ENCODE measurements around the gene NUP214.
A peak's percentile ranks its signal among the peaks of the same experiment; 100 is the strongest.

NUP214 gene

GRCh38 chr9:131198041-131198715, 72.8 kb downstream of the NUP214 start:
- no peaks in the 10 kb centered on the region for H3K79me2 ChIP-seq (ENCODE audit: low read length)
- no peaks in the 10 kb centered on the region for H3K9me3 ChIP-seq (ENCODE audit: insufficient read depth, low read length)
- H3K36me3 ChIP-seq (replicated peaks; ENCODE audit: low read depth, low read length): peaks cover 58% of the 10 kb centered on the region
- H3K27ac ChIP-seq (ENCODE audit: low read length): no peak overlapping the region
- no peak overlapping the region for H3K4me2 ChIP-seq (ENCODE audit: low read length)
- H3K27me3 ChIP-seq (ENCODE audit: low read depth, low read length): no peaks in the 10 kb centered on the region
- H2AFZ ChIP-seq (ENCODE audit: low read depth, low read length): no peak overlapping the region
- H3K4me1 ChIP-seq (ENCODE audit: low read length): peaks cover 2% of the 10 kb centered on the region
- H3K4me3 ChIP-seq (ENCODE audit: low read length): no peak overlapping the region
- H3K9ac ChIP-seq (ENCODE audit: low read length): no peak overlapping the region
- TF ChIP-seq EZH2phosphoT487 (IDR thresholded peaks at IDR 0.05; ENCODE audit: low read depth) (no peak), CTCF (IDR thresholded peaks at IDR 0.05; ENCODE audit: low read depth, low read length) (no peak)
- H4K20me1 ChIP-seq (ENCODE audit: insufficient read depth, low read length): no peaks in the 10 kb centered on the region

DNA sequence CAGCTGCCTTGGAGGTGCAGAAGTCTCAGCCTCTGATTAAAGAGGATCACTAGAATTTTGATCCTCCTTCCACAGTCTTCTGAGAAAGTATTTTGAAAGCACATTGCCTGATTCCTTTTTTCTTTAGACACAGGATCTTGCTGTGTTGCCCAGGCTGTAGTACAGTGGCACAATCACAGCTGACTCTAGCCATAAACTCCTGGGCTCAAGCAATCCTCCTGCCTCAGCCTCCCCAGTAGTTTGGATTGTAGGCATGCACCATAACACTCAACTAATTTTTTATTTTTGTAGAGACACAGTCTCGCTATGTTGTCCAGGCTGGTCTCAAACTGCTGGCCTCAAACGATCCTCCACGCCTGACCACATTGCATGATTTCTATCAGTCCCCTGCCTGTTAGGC, 76.5 kb downstream of the NUP214 start:
- Histone ChIP-seq H4K20me1 (ENCODE audit: insufficient read depth, low read length) (no peaks in the 10 kb centered on the region), H3K4me2 (ENCODE audit: low read length) (no peak overlapping the region), H3K9me3 (ENCODE audit: insufficient read depth, low read length) (no peaks in the 10 kb centered on the region), H3K79me2 (ENCODE audit: low read length) (no peaks in the 10 kb centered on the region), H3K4me1 (ENCODE audit: low read length) (peaks cover 12% of the 10 kb centered on the region), H3K27me3 (ENCODE audit: low read depth, low read length) (no peaks in the 10 kb centered on the region), H3K4me3 (ENCODE audit: low read length) (no peak overlapping the region), H3K9ac (ENCODE audit: low read length) (no peak overlapping the region), H3K36me3 (replicated peaks; ENCODE audit: low read depth, low read length) (peaks cover 59% of the 10 kb centered on the region), H3K27ac (ENCODE audit: low read length) (no peak overlapping the region), H2AFZ (ENCODE audit: low read depth, low read length) (no peak overlapping the region)
- TF ChIP-seq EZH2phosphoT487 (IDR thresholded peaks at IDR 0.05; ENCODE audit: low read depth): no peak
- no peak for TF ChIP-seq CTCF (IDR thresholded peaks at IDR 0.05; ENCODE audit: low read depth, low read length)

GRCh38 chr9:131203431-131204218, 78.2 kb downstream of the NUP214 start:
- Histone ChIP-seq H3K27me3 (ENCODE audit: low read depth, low read length) (no peaks in the 10 kb centered on the region), H3K36me3 (replicated peaks; ENCODE audit: low read depth, low read length) (peaks cover 53% of the 10 kb centered on the region), H3K4me2 (ENCODE audit: low read length) (peak overlapping the region; percentile 43), H3K4me3 (ENCODE audit: low read length) (0 out of 2 replicates have a peak overlapping the region, but pooled peaks have one; percentile 6), H3K27ac (ENCODE audit: low read length) (peak overlapping the region; percentile 54), H2AFZ (ENCODE audit: low read depth, low read length) (no peak overlapping the region), H4K20me1 (ENCODE audit: insufficient read depth, low read length) (no peaks in the 10 kb centered on the region), H3K79me2 (ENCODE audit: low read length) (no peaks in the 10 kb centered on the region), H3K4me1 (ENCODE audit: low read length) (peaks cover 12% of the 10 kb centered on the region), H3K9ac (ENCODE audit: low read length) (peak overlapping the region; percentile 16; the same call in 1 of the 2 replicates), H3K9me3 (ENCODE audit: insufficient read depth, low read length) (no peaks in the 10 kb centered on the region)
- TF ChIP-seq EZH2phosphoT487 (IDR thresholded peaks at IDR 0.05; ENCODE audit: low read depth): no peak
- TF ChIP-seq CTCF (IDR thresholded peaks at IDR 0.05; ENCODE audit: low read depth, low read length): peak; percentile 71

DNA sequence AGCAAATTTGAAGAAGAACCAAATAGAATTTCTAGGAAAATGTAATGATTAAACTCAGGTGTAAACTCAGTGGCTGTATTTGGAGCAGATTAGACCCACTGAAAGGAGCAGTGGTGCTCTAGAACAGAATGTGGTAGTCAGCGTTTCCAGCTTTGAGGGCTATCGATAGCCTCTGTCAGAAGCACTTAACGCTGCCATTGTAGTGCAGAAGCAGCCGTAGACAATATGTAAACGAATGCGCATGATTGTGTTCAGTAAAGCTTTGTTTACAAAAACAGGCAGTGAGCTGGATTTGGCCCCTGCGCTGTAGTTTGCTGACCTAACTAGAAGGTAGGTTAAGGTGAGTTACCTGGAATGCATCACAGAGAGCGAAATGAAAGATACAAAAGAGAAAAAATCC, 78.9 kb downstream of the NUP214 start:
- H3K27ac ChIP-seq (ENCODE audit: low read length): no peak overlapping the region
- no peak for TF ChIP-seq CTCF (IDR thresholded peaks at IDR 0.05; ENCODE audit: low read depth, low read length)
- no peak for TF ChIP-seq EZH2phosphoT487 (IDR thresholded peaks at IDR 0.05; ENCODE audit: low read depth)
- H3K4me3 ChIP-seq (ENCODE audit: low read length): no peak overlapping the region
- H3K36me3 ChIP-seq (replicated peaks; ENCODE audit: low read depth, low read length): peaks cover 46% of the 10 kb centered on the region
- H3K4me2 ChIP-seq (ENCODE audit: low read length): no peak overlapping the region
- peaks cover 12% of the 10 kb centered on the region for H3K4me1 ChIP-seq (ENCODE audit: low read length)
- H3K79me2 ChIP-seq (ENCODE audit: low read length): no peaks in the 10 kb centered on the region
- H4K20me1 ChIP-seq (ENCODE audit: insufficient read depth, low read length): no peaks in the 10 kb centered on the region
- H3K27me3 ChIP-seq (ENCODE audit: low read depth, low read length): no peaks in the 10 kb centered on the region
- H2AFZ ChIP-seq (ENCODE audit: low read depth, low read length): no peak overlapping the region
- no peaks in the 10 kb centered on the region for H3K9me3 ChIP-seq (ENCODE audit: insufficient read depth, low read length)
- H3K9ac ChIP-seq (ENCODE audit: low read length): no peak overlapping the region
